ENCODE results near the gene ORC5.

Gene ORC5

GRCh38 chr7:104124469-104124868 is 83.3 kb downstream of the ORC5 start:
- DNase-seq = no peak

GRCh38 chr7:104123786-104124185 is 84.0 kb downstream of the ORC5 start:
- no peak for DNase-seq

- DNase-seq = no peak
These were observed 94.0 kb downstream of the ORC5 start for GRCh38 chr7:104113788-104114187.

- no peak for DNase-seq
These were observed 95.2 kb downstream of the ORC5 start for GRCh38 chr7:104112623-104113022.

- no peak for DNase-seq
These were observed 96.5 kb downstream of the ORC5 start for GRCh38 chr7:104111271-104111670.

GRCh38 chr7:104106108-104106905 is 101.5 kb downstream of the ORC5 start:
- DNase-seq = no peak

- no peak for DNase-seq
These were observed 108.9 kb downstream of the ORC5 start for GRCh38 chr7:104098890-104099289.

- DNase-seq = no peak
These were observed 111.1 kb downstream of the ORC5 start for GRCh38 chr7:104096683-104097082.

- no peak for DNase-seq
These were observed 114.7 kb downstream of the ORC5 start for GRCh38 chr7:104093127-104093526.

GRCh38 chr7:104091242-104091641 is 116.6 kb downstream of the ORC5 start:
- DNase-seq = no peak

GRCh38 chr7:104089612-104090011 is 118.2 kb downstream of the ORC5 start:
- DNase-seq = no peak

GRCh38 chr7:104089061-104089460 is 118.8 kb downstream of the ORC5 start:
- no peak for DNase-seq
